GM21528 (cell line): ENCODE data around the gene CSF1R.
"Not testable (repeated sequence)": the region's sequence is repeated elsewhere in the genome, so short reads cannot be mapped to it uniquely, and the experiment has no call there.

Experiments
- ATAC-seq: cut with Tn5 transposase; IDR thresholded peaks from one replicate; pipeline ENCODE4 v1.9.1; 2021; ENCODE audit warnings: mild to moderate bottlenecking, moderate library complexity; ENCODE audit not compliant: unreplicated experiment, low FRiP score

The CSF1R gene

DNA sequence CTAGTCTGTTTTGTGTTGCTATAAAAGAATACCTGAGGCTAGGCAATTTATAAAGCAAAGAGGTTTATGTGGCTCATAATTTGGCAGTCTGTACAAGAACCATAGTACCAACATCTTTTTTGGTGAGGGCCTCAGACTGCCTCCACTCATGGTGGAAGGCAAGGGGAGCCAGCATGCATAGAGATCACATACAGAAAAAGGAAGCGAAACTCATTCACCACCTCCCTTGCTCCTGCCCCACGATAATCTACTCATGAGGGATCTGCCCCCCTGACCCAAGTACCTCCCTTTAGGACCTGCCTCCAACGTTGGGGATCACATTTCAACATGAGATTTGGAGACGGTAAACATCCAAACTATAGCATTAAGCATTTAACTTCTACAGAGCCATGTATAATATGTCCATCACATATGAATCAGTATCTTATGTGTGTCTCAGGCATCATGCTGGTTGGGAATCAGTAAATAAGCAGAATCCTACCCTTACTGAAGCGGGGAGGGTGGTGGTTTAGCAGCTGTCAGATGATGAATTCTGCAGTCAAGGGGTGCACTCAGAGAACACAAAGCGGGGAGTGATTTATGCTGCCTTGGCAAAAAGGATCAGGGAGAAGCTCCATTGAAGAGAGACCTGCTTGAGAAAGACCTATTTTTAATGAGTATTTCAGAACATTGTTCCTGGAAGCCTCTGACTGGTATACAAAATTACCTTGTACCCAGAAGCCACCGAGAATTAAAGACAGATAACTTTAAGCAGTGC lies 51.0 kb downstream of the CSF1R start:
- peak; percentile 93 for ATAC-seq

- no peak for ATAC-seq
Observed at GRCh38 chr5:150034662-150035061, 51.7 kb downstream of the CSF1R start.

GRCh38 chr5:150033334-150033733 lies 53.0 kb downstream of the CSF1R start:
- no peak for ATAC-seq

- not testable (repeated sequence) for ATAC-seq
Observed at GRCh38 chr5:150028047-150028446, 58.3 kb downstream of the CSF1R start.

GRCh38 chr5:150026682-150027172 lies 59.6 kb downstream of the CSF1R start:
- no peak for ATAC-seq

- no peak for ATAC-seq
Observed at GRCh38 chr5:150024346-150024984, 61.9 kb downstream of the CSF1R start.

- no peak for ATAC-seq
Observed at GRCh38 chr5:150023136-150023535, 63.2 kb downstream of the CSF1R start.

- no peak for ATAC-seq
Observed at GRCh38 chr5:150022681-150023080, 63.7 kb downstream of the CSF1R start.

DNA sequence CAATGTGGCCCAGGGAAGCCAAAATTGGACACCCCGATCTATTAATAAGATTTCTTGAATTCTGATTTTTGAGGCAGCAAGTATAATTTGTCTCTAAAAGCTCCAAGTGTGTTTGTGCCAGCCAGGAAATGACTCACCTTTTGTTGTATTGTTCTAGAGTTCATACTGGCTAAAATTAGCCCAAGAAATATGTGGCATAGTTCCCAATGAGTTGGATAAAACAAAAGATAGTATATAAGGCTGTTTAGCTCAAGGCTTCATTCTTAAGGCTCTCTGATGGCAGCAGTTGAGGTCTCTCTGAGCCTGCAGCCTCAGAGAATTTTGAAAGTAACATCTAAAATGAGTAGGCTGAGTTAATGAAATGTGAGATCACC lies 64.2 kb downstream of the CSF1R start:
- ATAC-seq = no peak

DNA sequence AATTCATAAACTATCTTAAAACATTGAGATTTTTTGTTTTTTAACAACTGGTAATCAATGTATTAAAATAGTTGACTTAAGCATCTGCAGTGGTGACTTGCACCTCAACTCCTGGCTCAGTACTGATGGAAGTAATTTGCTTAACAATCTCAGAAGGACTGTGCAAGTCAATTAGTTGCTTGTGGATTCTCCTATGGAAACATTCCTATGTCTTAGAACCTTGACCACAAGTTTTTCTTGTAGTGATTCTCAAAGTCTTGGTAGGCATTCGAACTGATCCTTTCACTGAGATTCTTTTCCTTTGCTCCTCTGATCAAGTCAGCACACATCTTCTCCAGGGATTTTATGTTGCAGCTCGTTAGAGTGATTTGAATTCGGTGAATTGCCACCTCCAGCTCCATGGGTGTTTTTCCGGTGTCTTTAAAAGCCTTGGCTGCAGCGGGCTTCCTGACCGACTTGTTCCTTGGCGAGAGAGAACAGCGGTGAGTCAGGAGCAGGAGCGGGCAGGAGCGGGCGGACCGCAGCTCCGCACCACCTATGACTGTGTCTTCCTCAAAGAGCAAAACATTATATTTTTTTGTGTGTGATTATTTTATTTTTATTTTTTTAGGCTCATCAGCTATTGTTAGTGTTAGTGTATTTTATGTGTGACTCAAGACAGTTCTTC lies 64.7 kb downstream of the CSF1R start:
- ATAC-seq = no peak

GRCh38 chr5:150020249-150020648 lies 66.1 kb downstream of the CSF1R start:
- no peak for ATAC-seq

DNA sequence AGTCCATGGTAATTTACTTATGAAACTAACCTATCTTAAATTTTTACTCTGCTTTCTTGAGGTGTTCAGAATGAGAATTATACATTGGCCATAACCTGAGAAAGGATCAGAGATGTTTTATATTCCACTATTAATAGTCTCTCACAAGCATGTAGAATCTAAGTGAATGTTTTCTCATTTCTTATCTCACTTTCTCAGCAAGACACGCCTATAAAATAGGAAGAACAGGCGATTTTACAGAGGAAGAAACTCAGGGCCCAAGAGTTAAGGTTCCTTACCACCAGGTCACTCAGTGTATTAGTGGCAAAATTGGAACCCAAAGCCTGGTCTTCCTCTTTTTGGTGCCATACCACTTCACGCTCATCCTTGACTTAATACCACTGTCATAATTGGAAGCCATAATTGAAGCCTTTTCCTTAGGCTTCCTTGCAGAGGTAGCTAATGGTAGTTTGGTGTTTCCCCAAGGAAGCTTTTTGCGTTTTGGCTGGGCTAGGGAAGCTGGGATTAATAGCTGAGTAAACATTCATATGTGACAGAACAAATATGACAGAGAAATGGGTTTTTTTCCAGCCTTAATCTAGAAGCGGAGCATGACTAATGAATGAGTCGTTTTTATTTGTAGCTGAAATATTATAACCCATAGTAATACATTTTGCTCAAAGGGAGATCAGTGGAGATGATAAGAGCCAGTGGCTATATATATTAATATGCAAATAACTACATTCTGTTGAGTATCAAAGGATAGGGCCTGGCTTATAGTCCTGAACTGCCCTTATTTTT lies 68.9 kb downstream of the CSF1R start:
- ATAC-seq = no peak

DNA sequence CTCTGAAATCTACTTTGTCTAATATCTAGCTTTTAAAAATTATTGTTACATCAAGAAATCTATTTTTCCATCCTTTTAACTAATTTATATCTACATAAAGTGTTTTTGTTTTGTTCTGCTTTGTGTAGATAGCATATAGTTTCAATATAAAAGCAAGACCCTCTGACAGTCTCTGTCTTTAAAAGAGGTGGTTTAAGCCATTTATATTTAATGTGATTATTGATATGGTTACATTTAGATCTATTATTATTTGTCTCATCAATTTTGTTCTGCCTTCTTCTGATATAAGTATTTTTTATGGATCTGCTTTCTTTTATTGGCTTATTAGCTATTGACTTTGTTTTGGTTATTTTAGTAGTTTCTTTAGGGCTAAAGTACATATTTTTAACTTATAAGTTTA lies 69.8 kb downstream of the CSF1R start:
- no peak for ATAC-seq

- ATAC-seq = no peak
Observed at GRCh38 chr5:150015415-150015814, 70.9 kb downstream of the CSF1R start.

DNA sequence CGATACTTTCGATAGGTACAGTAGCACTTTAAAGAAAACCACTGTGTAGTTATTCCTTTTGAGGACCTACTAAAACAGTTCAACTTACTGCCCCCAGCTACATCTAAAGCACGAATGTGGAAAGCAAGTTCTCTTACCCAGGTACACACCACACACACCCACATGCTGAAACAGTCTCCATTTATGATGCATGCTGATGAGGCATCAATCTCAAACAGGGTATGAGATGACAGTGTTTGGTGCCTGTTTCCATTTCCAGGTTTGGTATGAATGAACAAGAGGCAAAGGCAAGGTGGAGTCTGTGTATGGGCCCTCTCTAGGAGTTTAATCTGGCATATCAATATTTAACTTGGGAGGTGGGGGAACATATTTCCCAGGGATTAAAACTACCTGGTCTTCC lies 71.9 kb downstream of the CSF1R start:
- ATAC-seq = no peak

DNA sequence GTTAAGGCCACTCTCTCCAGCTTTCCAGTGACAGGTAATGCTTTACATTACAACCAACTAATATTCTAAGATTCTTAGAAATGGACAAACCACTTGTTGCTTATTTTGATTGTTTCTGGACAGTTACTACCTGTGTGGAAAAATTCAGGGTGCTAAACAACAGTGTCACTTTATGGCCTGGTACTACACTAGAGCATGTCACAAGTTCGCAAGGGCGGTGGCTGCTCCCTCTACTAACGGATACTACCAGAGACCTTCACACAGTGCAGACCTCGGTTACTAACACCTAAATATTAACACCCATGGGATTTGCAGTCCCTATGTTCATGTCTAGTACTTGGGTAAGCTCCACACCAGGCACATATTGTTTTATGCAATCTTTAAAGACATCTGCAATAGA lies 72.4 kb downstream of the CSF1R start:
- ATAC-seq = no peak

GRCh38 chr5:150009671-150010387 lies 76.5 kb downstream of the CSF1R start:
- no peak for ATAC-seq

- ATAC-seq = no peak
Observed at GRCh38 chr5:150007050-150007449, 79.3 kb downstream of the CSF1R start.

DNA sequence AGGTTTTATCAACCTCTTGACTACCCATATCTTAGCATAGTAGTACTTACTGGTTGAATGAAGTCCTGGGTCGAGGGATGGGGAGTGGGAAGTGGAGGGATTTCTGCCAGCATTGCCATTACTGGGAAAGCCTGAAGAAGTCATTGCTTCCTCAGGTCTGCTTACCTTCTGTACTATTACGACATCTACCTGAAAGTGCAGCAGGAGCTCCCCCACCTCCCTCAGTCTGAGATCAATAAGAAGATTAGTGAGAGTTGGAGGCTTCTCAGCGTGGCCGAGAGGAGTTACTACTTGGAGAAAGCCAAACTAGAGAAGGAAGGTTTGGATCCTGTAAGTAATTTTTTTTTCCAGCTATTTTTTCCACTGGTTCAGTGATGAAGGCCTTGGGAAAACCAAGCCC lies 80.0 kb downstream of the CSF1R start:
- no peak for ATAC-seq
